Ascending aorta (tissue), 2 donors: Measurements from ENCODE around the gene TMEM106C. TPM values are rescaled to one million over a fixed set of nuclear protein-coding genes. Genes with fewer than 3 reads are reported as not detected.
A peak's percentile ranks its signal among the peaks of the same experiment; 100 is the strongest.

Source experiments
- DNase-seq, 2 donors: peaks; one replicate each; pipeline ENCODE4 v3.0.0-alpha.2; 2019; ENCODE audit warnings: low spot score in 2 of 2
- H3K27ac ChIP-seq, 2 donors: fragments of 200-600 bp; sonication (generic); one replicate each; pipeline ENCODE4 v1.5.1; 2016 to 2017; ENCODE audit warnings: mild to moderate bottlenecking in 1 of 2
- H3K27me3 ChIP-seq: fragments of 200-600 bp; sonication (generic); one replicate; pipeline ENCODE4 v1.5.1; 2017
- H3K36me3 ChIP-seq, 2 donors: fragments of 200-600 bp; sonication (generic); one replicate each; pipeline ENCODE4 v1.5.1; 2016
- H3K4me1 ChIP-seq, 2 donors: fragments of 200-600 bp; sonication (generic); one replicate each; pipeline ENCODE4 v1.5.1; 2016 to 2017; ENCODE audit warnings: mild to moderate bottlenecking in 1 of 2
- H3K4me3 ChIP-seq, 2 donors: fragments of 200-600 bp; sonication (generic); one replicate each; pipeline ENCODE4 v1.5.1; 2016 to 2017; ENCODE audit warnings: mild to moderate bottlenecking in 1 of 2
- H3K9me3 ChIP-seq, 2 donors: fragments of 200-600 bp; sonication (generic); one replicate each; pipeline ENCODE4 v1.5.1; 2016
- CTCF ChIP-seq, 3 experiments: fragments of 200-600 bp in 2 of 3; fragments of 450-650 bp in 1 of 3; sonication (generic) in 2 of 3; IDR thresholded peaks; one replicate each; pipeline ENCODE4 v1.5.1; 2016 to 2019; ENCODE audit warnings: antibody characterized with exemption in 3 of 3, mild to moderate bottlenecking in 1 of 3, moderate library complexity in 1 of 3
- intact Hi-C: fragments of 100-400 bp; cut with DNase I; formaldehyde crosslinking; loops from one replicate; pipeline ENCODE4 v1.15.1; 2023
- total RNA-seq: library from RNA; depleted of rRNA; stranded (reverse); fragments of >200 nt; gene quantifications from one replicate; pipeline ENCODE4 v1.1.0, GENCODE V29; 2016

Gene TMEM106C
- total RNA-seq = 120 TPM

GRCh38 chr12:47963340-47964040, at the start of gene TMEM106C:
Gene TMEM106C, plus strand, starts transcription at chr12:47963596. Its CDS starts 641 bp downstream, at chr12:47964237.
- Histone ChIP-seq H3K27ac (peak within 1 kb of the TSS; percentile 53 to 60), H3K36me3 (peaks cover 0 to 7% of the 10 kb centered on the region in 2 donors), H3K4me1 (peaks cover 3 to 16% of the 10 kb centered on the region in 2 donors), H3K27me3 (no peaks in the 10 kb centered on the region), H3K9me3 (no peaks in the 10 kb centered on the region), H3K4me3 (peak within 1 kb of the TSS; percentile 81 to 96)
- DNase-seq = peak; percentile 48 to 95
- peak; percentile 91 to 99 (median 98) for TF ChIP-seq CTCF (IDR thresholded peaks at IDR 0.05)
- intact Hi-C loops = loop anchor here (2.0 to 10.0 kb wide), 3 partner anchors 59 to 259 kb away; partner anchors contain the start of genes CCDC184, RPAP3 and VDR

- Histone ChIP-seq H3K9me3 (no peaks in the 10 kb centered on the region), H3K4me1 (no peaks in the 10 kb centered on the region), H3K27ac (no peak overlapping the region), H3K27me3 (no peaks in the 10 kb centered on the region), H3K4me3 (no peak overlapping the region), H3K36me3 (no peaks in the 10 kb centered on the region)
- intact Hi-C loops = no loop called here
- no peak for TF ChIP-seq CTCF (IDR thresholded peaks at IDR 0.05)
- no peak for DNase-seq
These were observed 42.5 kb upstream of the TMEM106C start for GRCh38 chr12:47920913-47921312.

- Histone ChIP-seq H3K4me1 (no peaks in the 10 kb centered on the region), H3K9me3 (no peaks in the 10 kb centered on the region), H3K27ac (no peak overlapping the region), H3K36me3 (no peaks in the 10 kb centered on the region), H3K4me3 (no peak overlapping the region), H3K27me3 (no peaks in the 10 kb centered on the region)
- no peak for TF ChIP-seq CTCF (IDR thresholded peaks at IDR 0.05)
- no peak for DNase-seq
- intact Hi-C loops = no loop called here
These were observed 41.5 kb upstream of the TMEM106C start for GRCh38 chr12:47921907-47922306.

- intact Hi-C loops = no loop called here
These were observed 36.0 kb upstream of the TMEM106C start for GRCh38 chr12:47927346-47927745.

GRCh38 chr12:47930634-47931033, 32.8 kb upstream of the TMEM106C start:
- intact Hi-C loops = no loop called here
- H3K27ac ChIP-seq = no peak overlapping the region
- H3K9me3 ChIP-seq = no peaks in the 10 kb centered on the region
- no peak for TF ChIP-seq CTCF (IDR thresholded peaks at IDR 0.05)
- H3K4me1 ChIP-seq = no peaks in the 10 kb centered on the region
- no peak overlapping the region for H3K4me3 ChIP-seq
- H3K27me3 ChIP-seq = no peaks in the 10 kb centered on the region
- H3K36me3 ChIP-seq = no peaks in the 10 kb centered on the region
- no peak for DNase-seq

More at GRCh38 chr12:47927346-47927745, 36.0 kb upstream of the TMEM106C start:
- H3K27ac ChIP-seq = no peak overlapping the region
- no peak for TF ChIP-seq CTCF (IDR thresholded peaks at IDR 0.05)
- no peaks in the 10 kb centered on the region for H3K36me3 ChIP-seq
- H3K27me3 ChIP-seq = no peaks in the 10 kb centered on the region
- H3K4me3 ChIP-seq = no peak overlapping the region
- H3K9me3 ChIP-seq = no peaks in the 10 kb centered on the region
- no peak for DNase-seq
- H3K4me1 ChIP-seq = no peaks in the 10 kb centered on the region
